Suppressor macrophage treated with lipopolysaccharide for 4 hours (primary cell): ENCODE measurements around the gene MC4R.

Experiments used
- DNase-seq: peaks from one replicate; pipeline ENCODE4 v3.0.0-alpha.2; 2020

MC4R gene

GRCh38 chr18:60322591-60322990 lies 50.0 kb downstream of the MC4R start:
- DNase-seq: no peak
